ENCODE measurements around the gene SYT4. TPM values are rescaled to one million over a fixed set of nuclear protein-coding genes. Genes with fewer than 3 reads are reported as not detected.

SYT4 gene
- total and polyA plus RNA-seq, 2 of the 8 experiments (the other 6 are each of a cell fraction or from before 2014, with no cell fraction given), result 2.4 to 10.2 TPM

GRCh38 chr18:43277164-43277600 lies at the start of gene SYT4 (continued):
- TF ChIP-seq SIX5 (IDR thresholded peaks at IDR 0.05; ENCODE audit: low read depth, low read length) (no peak), SUZ12 (IDR thresholded peaks at IDR 0.05; ENCODE audit: low read length) (no peak), BACH1 (IDR thresholded peaks at IDR 0.05; ENCODE audit: low read length) (no peak), HDAC2 (IDR thresholded peaks at IDR 0.05; ENCODE audit: borderline replicate concordance in 1 of 2, low read depth in 2 of 2, low read length in 2 of 2) (peak in 1 of 2 experiments; percentile 77; a peak in 1 of 4 replicates), ZNF274 (IDR thresholded peaks at IDR 0.05; ENCODE audit: borderline replicate concordance, extremely low read depth, low read length) (no peak), SIRT6 (IDR thresholded peaks at IDR 0.05; ENCODE audit: low read length) (no peak), CBX8 (IDR thresholded peaks at IDR 0.05; ENCODE audit: borderline replicate concordance, low read depth, low read length) (no peak), KDM1A (IDR thresholded peaks at IDR 0.05; ENCODE audit: borderline replicate concordance, low read length) (no peak), TAF7 (optimal IDR thresholded peaks at IDR 0.05; ENCODE audit: borderline replicate concordance, low read depth, low read length) (peak; percentile 29), TBP (IDR thresholded peaks at IDR 0.05; ENCODE audit: low read depth, low read length) (peak; percentile 56; the same call in 1 of the 2 replicates), CHD1 (IDR thresholded peaks at IDR 0.05; ENCODE audit: low read depth, low read length) (no peak), POLR2A (IDR thresholded peaks at IDR 0.05; ENCODE audit: control extremely low read depth in 1 of 2, low read depth in 2 of 2, low read length in 2 of 2) (no peak; a peak in 1 of 3 replicates), BRCA1 (IDR thresholded peaks at IDR 0.05; ENCODE audit: low read depth, low read length) (no peak), RBBP5 (IDR thresholded peaks at IDR 0.05; ENCODE audit: borderline replicate concordance, low read depth, low read length) (0 out of 2 replicates have a peak, but pooled peaks have one; percentile 32), KDM5A (IDR thresholded peaks at IDR 0.05; ENCODE audit: low read length) (no peak), RAD21 (IDR thresholded peaks at IDR 0.05 in 1 of 2, conservative IDR thresholded peaks at IDR 0.05 in 1 of 2; ENCODE audit: low read depth in 2 of 2, low read length in 2 of 2) (peak; percentile 29 to 39; a peak in 3 of 4 replicates), E2F6 (IDR thresholded peaks at IDR 0.05) (no peak), YY1 (IDR thresholded peaks at IDR 0.05; ENCODE audit: low read depth, low read length) (peak; percentile 92), NRF1 (IDR thresholded peaks at IDR 0.05; ENCODE audit: low read depth, low read length) (no peak), NANOG (IDR thresholded peaks at IDR 0.05; ENCODE audit: insufficient read depth, low read depth, low read length, poor library complexity, severe bottlenecking) (no peak), CBX5 (IDR thresholded peaks at IDR 0.05; ENCODE audit: low read depth, low read length) (no peak), POU5F1 (IDR thresholded peaks at IDR 0.05; ENCODE audit: low read depth, low read length) (no peak), JUND (IDR thresholded peaks at IDR 0.05; ENCODE audit: low read length) (no peak)

Data from H1 (cell line).